Breast epithelium (tissue), 3 donors: ENCODE results near the gene NRXN3.

Experiments
- CTCF ChIP-seq, 3 donors: fragments of 450-650 bp; IDR thresholded peaks; one replicate each; pipeline ENCODE4 v1.5.1; 2016 to 2017; ENCODE audit warnings: antibody characterized with exemption in 3 of 3, mild to moderate bottlenecking in 3 of 3, moderate library complexity in 3 of 3
- POLR2AphosphoS5 ChIP-seq, 3 donors: sonication (generic); formaldehyde crosslinking; IDR thresholded peaks; one replicate each; pipeline ENCODE4 v1.6.1; 2017; ENCODE audit warnings: antibody characterized with exemption in 3 of 3

- TF ChIP-seq POLR2AphosphoS5 (IDR thresholded peaks at IDR 0.05) (no peak), CTCF (IDR thresholded peaks at IDR 0.05) (no peak)
Measured at GRCh38 chr14:79418649-79419415, 1248.7 kb downstream of the NRXN3 start.
